GM23338 (cell line): Measurements from ENCODE around the gene USP37. TPM values are rescaled to one million over a fixed set of nuclear protein-coding genes. Genes with fewer than 3 reads are reported as not detected.

Source experiments
- ATAC-seq: fragments of 200-7000 bp; cut with Tn5 transposase; 3 replicates; pipeline ENCODE4 v1.9.1; 2020
- DNase-seq: peaks from one replicate; pipeline ENCODE4 v3.0.0-alpha.2; 2015; ENCODE audit warnings: low spot score
- H2AFZ ChIP-seq: fragments of 200-600 bp; sonication (generic); 2 replicates; pipeline ENCODE4 v1.8.0; 2016; ENCODE audit warnings: antibody characterized with exemption, mild to moderate bottlenecking, moderate library complexity
- H3F3A ChIP-seq: fragments of 200-600 bp; sonication (generic); replicated peaks from 2 replicates; pipeline ENCODE4 v1.8.0; 2017; ENCODE audit warnings: antibody characterized with exemption, mixed run types, low read depth
- H3K27ac ChIP-seq: fragments of 200-600 bp; sonication (generic); 2 replicates; pipeline ENCODE4 v1.6.1; 2016; ENCODE audit warnings: low read depth
- H3K27me3 ChIP-seq: fragments of 200-600 bp; sonication (generic); 2 replicates; pipeline ENCODE4 v1.8.0; 2016; ENCODE audit warnings: mild to moderate bottlenecking, mixed run types, moderate library complexity; ENCODE audit not compliant: insufficient read depth
- H3K36me3 ChIP-seq: fragments of 200-600 bp; sonication (generic); 2 replicates; pipeline ENCODE4 v1.8.0; 2016; ENCODE audit warnings: mild to moderate bottlenecking; ENCODE audit not compliant: insufficient read depth
- H3K4me1 ChIP-seq: fragments of 200-600 bp; sonication (generic); 2 replicates; pipeline ENCODE4 v1.8.0; 2016; ENCODE audit warnings: mild to moderate bottlenecking, moderate library complexity; ENCODE audit not compliant: insufficient read depth
- H3K4me2 ChIP-seq: fragments of 200-600 bp; sonication (generic); 2 replicates; pipeline ENCODE4 v1.7.1; 2017; ENCODE audit warnings: mixed run types
- H3K4me3 ChIP-seq: fragments of 200-600 bp; sonication (generic); 2 replicates; pipeline ENCODE4 v1.6.1; 2016; ENCODE audit warnings: mixed run types
- H3K79me2 ChIP-seq: fragments of 200-600 bp; sonication (generic); replicated peaks from 2 replicates; pipeline ENCODE4 v1.8.0; 2017; ENCODE audit warnings: mild to moderate bottlenecking; ENCODE audit not compliant: insufficient read depth
- H3K9me2 ChIP-seq: fragments of 200-600 bp; sonication (generic); 2 replicates; pipeline ENCODE4 v1.8.0; 2017; ENCODE audit not compliant: insufficient read depth
- H4K20me1 ChIP-seq: fragments of 200-600 bp; sonication (generic); replicated peaks from 2 replicates; pipeline ENCODE4 v1.8.0; 2017; ENCODE audit warnings: mild to moderate bottlenecking; ENCODE audit not compliant: insufficient read depth
- H3K27ac Mint-ChIP-seq: 2 replicates; pipeline ENCODE4 v1.8.0; 2020; ENCODE audit warnings: inconsistent platforms, mild to moderate bottlenecking, moderate library complexity, mixed read lengths
- H3K27me3 Mint-ChIP-seq: 3 replicates; pipeline ENCODE4 v1.8.0; 2022; ENCODE audit warnings: low read depth, mild to moderate bottlenecking, moderate library complexity, mixed read lengths, inconsistent platforms; ENCODE audit not compliant: insufficient read depth, poor library complexity
- H3K36me3 Mint-ChIP-seq: 3 replicates; pipeline ENCODE4 v1.8.0; 2021; ENCODE audit warnings: low read depth, mild to moderate bottlenecking, inconsistent platforms, moderate library complexity, mixed read lengths
- H3K4me1 Mint-ChIP-seq: 3 replicates; pipeline ENCODE4 v1.8.0; 2020; ENCODE audit warnings: mild to moderate bottlenecking, inconsistent platforms, mixed read lengths
- H3K4me3 Mint-ChIP-seq: 3 replicates; pipeline ENCODE4 v1.8.0; 2021; ENCODE audit warnings: moderate library complexity, mild to moderate bottlenecking, inconsistent platforms, mixed read lengths
- H3K9me3 Mint-ChIP-seq: 3 replicates; pipeline ENCODE4 v1.8.0; 2020; ENCODE audit warnings: moderate library complexity, mild to moderate bottlenecking, inconsistent platforms, mixed read lengths
- CREB1 ChIP-seq: fragments of 250-450 bp; sonication (Bioruptor Pico); IDR thresholded peaks from 2 replicates; pipeline ENCODE4 v1.5.0; 2020; ENCODE audit warnings: low read depth, mild to moderate bottlenecking, moderate library complexity
- EZH2 ChIP-seq: fragments of 200-600 bp; sonication (generic); IDR thresholded peaks from one replicate; pipeline ENCODE4 v1.8.0; 2017; ENCODE audit warnings: antibody characterized with exemption, mild to moderate bottlenecking, low read depth; ENCODE audit not compliant: unreplicated experiment
- EZH2phosphoT487 ChIP-seq: fragments of 200-600 bp; sonication (generic); IDR thresholded peaks from one replicate; pipeline ENCODE4 v1.8.1; 2018; ENCODE audit warnings: antibody characterized with exemption; ENCODE audit not compliant: unreplicated experiment
- NANOG ChIP-seq: IDR thresholded peaks from 2 replicates; pipeline ENCODE4 v1.6.1; 2016; ENCODE audit warnings: antibody characterized with exemption, borderline replicate concordance
- ZNF114 ChIP-seq: fragments of 250-450 bp; sonication (Bioruptor Pico); IDR thresholded peaks from 2 replicates; pipeline ENCODE4 v1.5.0; 2020; ENCODE audit warnings: mild to moderate bottlenecking, moderate library complexity
- ZNF331 ChIP-seq: fragments of 250-450 bp; sonication (Bioruptor Pico); IDR thresholded peaks from 2 replicates; pipeline ENCODE4 v1.5.0; 2020; ENCODE audit warnings: low read depth, mild to moderate bottlenecking, moderate library complexity
- polyA plus RNA-seq: library from polyadenylated mRNA; unstranded; fragments of >200 nt; fragmentation: Nextera tagmentation; extraction: Ambion mirVana; gene quantifications from 2 replicates; pipeline ENCODE4 v1.2.1, GENCODE V29; 2016
- total RNA-seq: library from RNA; depleted of rRNA; stranded (reverse); fragments of >200 nt; shearing (Covaris generic); gene quantifications from 2 replicates; pipeline ENCODE4 v1.2.3, GENCODE V29; 2014
- TF ChIP-seq, protein P1 (sequence below), 2 experiments: fragments of 200-600 bp in 1 of 2; sonication (generic) in 1 of 2; conservative IDR thresholded peaks; 2 replicates each; pipeline versions ENCODE4 v1.5.1 to v1.6.1; 2016 to 2017; ENCODE audit warnings: antibody characterized with exemption in 2 of 2, low read depth in 2 of 2, mild to moderate bottlenecking in 2 of 2, moderate library complexity in 1 of 2
- TF ChIP-seq, protein P2 (sequence below): IDR thresholded peaks from 2 replicates; pipeline ENCODE4 v1.6.1; 2016; ENCODE audit warnings: antibody characterized with exemption
- TF ChIP-seq, protein P3 (sequence below): fragments of 250-450 bp; sonication (Bioruptor Pico); IDR thresholded peaks from 2 replicates; pipeline ENCODE4 v1.5.0; 2020; ENCODE audit warnings: mild to moderate bottlenecking, moderate library complexity

Gene USP37
- total and polyA plus RNA-seq, 2 experiments from 2014 or later = 8.2 to 21.0 TPM

DNA sequence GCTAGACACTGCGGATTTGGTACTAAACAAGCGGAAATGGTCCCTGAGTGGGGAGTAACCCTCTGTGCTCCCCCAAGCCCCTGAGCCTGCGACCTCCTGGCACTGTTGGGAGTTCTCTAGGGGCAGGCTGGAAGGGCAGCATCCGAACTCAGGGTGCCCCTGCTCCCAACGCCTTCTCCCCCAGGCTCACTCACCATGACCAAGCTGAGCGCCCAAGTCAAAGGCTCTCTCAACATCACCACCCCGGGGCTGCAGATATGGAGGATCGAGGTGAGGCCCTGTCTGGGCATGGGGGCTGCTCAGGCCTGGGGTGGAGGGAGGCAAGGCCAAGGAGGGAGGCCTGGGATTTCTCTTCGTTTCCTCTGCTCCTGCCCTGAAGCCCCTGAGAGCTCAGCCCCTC is 144.6 kb downstream of the USP37 start:
- no peak overlapping the region for H3K4me2 ChIP-seq
- no peaks in the 10 kb centered on the region for H3K27me3 ChIP-seq
- peaks cover 4% of the 10 kb centered on the region for H3K27me3 Mint-ChIP-seq
- H3K27ac ChIP-seq = no peak overlapping the region
- H2AFZ ChIP-seq = no peak overlapping the region
- ATAC-seq (no peak), DNase-seq (no peak)
- no peaks in the 10 kb centered on the region for H3K36me3 ChIP-seq
- H3F3A ChIP-seq = no peaks in the 10 kb centered on the region
- H3K9me3 Mint-ChIP-seq = no peaks in the 10 kb centered on the region
- H3K36me3 Mint-ChIP-seq = no peaks in the 10 kb centered on the region
- no peak overlapping the region for H3K4me3 ChIP-seq
- no peaks in the 10 kb centered on the region for H4K20me1 ChIP-seq
- peaks cover 8% of the 10 kb centered on the region; the same call in 1 of the 2 replicates for H3K4me1 ChIP-seq
- no peaks in the 10 kb centered on the region for H3K79me2 ChIP-seq
- peak overlapping the region; percentile 68; the same call in 1 of the 2 replicates for H3K27ac Mint-ChIP-seq
- H3K4me1 Mint-ChIP-seq = peaks cover 6% of the 10 kb centered on the region; the same call in 2 of the 3 replicates
- TF ChIP-seq, protein P1, sequence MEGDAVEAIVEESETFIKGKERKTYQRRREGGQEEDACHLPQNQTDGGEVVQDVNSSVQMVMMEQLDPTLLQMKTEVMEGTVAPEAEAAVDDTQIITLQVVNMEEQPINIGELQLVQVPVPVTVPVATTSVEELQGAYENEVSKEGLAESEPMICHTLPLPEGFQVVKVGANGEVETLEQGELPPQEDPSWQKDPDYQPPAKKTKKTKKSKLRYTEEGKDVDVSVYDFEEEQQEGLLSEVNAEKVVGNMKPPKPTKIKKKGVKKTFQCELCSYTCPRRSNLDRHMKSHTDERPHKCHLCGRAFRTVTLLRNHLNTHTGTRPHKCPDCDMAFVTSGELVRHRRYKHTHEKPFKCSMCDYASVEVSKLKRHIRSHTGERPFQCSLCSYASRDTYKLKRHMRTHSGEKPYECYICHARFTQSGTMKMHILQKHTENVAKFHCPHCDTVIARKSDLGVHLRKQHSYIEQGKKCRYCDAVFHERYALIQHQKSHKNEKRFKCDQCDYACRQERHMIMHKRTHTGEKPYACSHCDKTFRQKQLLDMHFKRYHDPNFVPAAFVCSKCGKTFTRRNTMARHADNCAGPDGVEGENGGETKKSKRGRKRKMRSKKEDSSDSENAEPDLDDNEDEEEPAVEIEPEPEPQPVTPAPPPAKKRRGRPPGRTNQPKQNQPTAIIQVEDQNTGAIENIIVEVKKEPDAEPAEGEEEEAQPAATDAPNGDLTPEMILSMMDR (conservative IDR thresholded peaks at IDR 0.05; ENCODE audit: low read depth in 2 of 2) = no peak
- no peak for TF ChIP-seq EZH2
- TF ChIP-seq, protein P2, sequence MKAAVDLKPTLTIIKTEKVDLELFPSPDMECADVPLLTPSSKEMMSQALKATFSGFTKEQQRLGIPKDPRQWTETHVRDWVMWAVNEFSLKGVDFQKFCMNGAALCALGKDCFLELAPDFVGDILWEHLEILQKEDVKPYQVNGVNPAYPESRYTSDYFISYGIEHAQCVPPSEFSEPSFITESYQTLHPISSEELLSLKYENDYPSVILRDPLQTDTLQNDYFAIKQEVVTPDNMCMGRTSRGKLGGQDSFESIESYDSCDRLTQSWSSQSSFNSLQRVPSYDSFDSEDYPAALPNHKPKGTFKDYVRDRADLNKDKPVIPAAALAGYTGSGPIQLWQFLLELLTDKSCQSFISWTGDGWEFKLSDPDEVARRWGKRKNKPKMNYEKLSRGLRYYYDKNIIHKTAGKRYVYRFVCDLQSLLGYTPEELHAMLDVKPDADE = no peak
- no peak for TF ChIP-seq ZNF331
- H3K4me3 Mint-ChIP-seq = no peak overlapping the region
- no peaks in the 10 kb centered on the region for H3K9me2 ChIP-seq

DNA sequence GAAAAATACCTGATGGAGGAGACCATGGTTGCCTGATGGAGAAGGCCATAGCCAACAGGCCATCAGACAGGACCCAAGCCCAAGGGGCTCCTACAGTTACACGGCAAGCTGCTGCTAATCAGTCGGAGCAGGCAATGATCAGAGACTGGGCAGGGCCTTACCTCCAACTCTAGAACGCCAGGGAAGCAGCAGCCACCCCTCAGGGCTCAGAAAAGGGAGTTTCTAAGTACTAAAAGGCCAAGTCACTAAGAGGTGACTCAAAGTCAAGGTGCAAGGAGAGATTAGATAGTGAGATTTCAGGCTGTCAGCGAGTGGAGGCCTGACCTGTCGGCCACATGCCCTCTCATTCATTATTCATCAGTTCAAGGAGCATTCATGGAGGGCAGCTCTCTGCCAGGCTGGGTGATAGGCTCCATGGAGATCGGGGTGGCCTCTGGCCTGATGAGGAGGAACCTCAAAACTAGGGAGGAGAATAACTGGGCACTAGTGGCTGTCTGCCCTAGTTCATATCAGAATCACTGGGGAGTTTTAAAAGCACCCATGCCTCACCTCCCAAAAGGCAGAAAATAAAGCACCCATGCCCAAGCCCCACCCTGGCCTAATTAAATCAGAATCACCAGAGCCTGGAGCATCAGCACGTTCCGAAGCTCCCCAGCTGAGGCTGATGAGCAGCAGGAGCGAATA is 145.6 kb downstream of the USP37 start:
- Histone ChIP-seq H2AFZ (no peak overlapping the region), H3K79me2 (no peaks in the 10 kb centered on the region), H3K4me3 (no peak overlapping the region), H3K4me1 (peaks cover 10% of the 10 kb centered on the region; the same call in 1 of the 2 replicates), H3K27ac (no peak overlapping the region), H3F3A (no peaks in the 10 kb centered on the region), H3K4me2 (no peak overlapping the region), H3K9me2 (no peaks in the 10 kb centered on the region), H3K36me3 (no peaks in the 10 kb centered on the region), H4K20me1 (no peaks in the 10 kb centered on the region), H3K27me3 (no peaks in the 10 kb centered on the region)
- no peak overlapping the region for H3K4me3 Mint-ChIP-seq
- H3K4me1 Mint-ChIP-seq = peaks cover 6% of the 10 kb centered on the region; the same call in 2 of the 3 replicates
- no peak overlapping the region for H3K27ac Mint-ChIP-seq
- DNase-seq (no peak), ATAC-seq (no peak)
- H3K36me3 Mint-ChIP-seq = no peaks in the 10 kb centered on the region
- H3K9me3 Mint-ChIP-seq = no peaks in the 10 kb centered on the region
- H3K27me3 Mint-ChIP-seq = peaks cover 8% of the 10 kb centered on the region
- TF ChIP-seq, protein P3, sequence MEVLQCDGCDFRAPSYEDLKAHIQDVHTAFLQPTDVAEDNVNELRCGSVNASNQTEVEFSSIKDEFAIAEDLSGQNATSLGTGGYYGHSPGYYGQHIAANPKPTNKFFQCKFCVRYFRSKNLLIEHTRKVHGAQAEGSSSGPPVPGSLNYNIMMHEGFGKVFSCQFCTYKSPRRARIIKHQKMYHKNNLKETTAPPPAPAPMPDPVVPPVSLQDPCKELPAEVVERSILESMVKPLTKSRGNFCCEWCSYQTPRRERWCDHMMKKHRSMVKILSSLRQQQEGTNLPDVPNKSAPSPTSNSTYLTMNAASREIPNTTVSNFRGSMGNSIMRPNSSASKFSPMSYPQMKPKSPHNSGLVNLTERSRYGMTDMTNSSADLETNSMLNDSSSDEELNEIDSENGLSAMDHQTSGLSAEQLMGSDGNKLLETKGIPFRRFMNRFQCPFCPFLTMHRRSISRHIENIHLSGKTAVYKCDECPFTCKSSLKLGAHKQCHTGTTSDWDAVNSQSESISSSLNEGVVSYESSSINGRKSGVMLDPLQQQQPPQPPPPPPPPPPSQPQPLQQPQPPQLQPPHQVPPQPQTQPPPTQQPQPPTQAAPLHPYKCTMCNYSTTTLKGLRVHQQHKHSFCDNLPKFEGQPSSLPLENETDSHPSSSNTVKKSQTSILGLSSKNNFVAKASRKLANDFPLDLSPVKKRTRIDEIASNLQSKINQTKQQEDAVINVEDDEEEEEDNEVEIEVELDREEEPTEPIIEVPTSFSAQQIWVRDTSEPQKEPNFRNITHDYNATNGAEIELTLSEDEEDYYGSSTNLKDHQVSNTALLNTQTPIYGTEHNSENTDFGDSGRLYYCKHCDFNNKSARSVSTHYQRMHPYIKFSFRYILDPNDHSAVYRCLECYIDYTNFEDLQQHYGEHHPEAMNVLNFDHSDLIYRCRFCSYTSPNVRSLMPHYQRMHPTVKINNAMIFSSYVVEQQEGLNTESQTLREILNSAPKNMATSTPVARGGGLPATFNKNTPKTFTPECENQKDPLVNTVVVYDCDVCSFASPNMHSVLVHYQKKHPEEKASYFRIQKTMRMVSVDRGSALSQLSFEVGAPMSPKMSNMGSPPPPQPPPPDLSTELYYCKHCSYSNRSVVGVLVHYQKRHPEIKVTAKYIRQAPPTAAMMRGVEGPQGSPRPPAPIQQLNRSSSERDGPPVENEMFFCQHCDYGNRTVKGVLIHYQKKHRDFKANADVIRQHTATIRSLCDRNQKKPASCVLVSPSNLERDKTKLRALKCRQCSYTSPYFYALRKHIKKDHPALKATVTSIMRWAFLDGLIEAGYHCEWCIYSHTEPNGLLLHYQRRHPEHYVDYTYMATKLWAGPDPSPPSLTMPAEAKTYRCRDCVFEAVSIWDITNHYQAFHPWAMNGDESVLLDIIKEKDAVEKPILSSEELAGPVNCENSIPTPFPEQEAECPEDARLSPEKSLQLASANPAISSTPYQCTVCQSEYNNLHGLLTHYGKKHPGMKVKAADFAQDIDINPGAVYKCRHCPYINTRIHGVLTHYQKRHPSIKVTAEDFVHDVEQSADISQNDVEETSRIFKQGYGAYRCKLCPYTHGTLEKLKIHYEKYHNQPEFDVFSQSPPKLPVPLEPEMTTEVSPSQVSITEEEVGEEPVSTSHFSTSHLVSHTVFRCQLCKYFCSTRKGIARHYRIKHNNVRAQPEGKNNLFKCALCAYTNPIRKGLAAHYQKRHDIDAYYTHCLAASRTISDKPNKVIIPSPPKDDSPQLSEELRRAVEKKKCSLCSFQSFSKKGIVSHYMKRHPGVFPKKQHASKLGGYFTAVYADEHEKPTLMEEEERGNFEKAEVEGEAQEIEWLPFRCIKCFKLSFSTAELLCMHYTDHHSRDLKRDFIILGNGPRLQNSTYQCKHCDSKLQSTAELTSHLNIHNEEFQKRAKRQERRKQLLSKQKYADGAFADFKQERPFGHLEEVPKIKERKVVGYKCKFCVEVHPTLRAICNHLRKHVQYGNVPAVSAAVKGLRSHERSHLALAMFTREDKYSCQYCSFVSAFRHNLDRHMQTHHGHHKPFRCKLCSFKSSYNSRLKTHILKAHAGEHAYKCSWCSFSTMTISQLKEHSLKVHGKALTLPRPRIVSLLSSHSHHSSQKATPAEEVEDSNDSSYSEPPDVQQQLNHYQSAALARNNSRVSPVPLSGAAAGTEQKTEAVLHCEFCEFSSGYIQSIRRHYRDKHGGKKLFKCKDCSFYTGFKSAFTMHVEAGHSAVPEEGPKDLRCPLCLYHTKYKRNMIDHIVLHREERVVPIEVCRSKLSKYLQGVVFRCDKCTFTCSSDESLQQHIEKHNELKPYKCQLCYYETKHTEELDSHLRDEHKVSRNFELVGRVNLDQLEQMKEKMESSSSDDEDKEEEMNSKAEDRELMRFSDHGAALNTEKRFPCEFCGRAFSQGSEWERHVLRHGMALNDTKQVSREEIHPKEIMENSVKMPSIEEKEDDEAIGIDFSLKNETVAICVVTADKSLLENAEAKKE = no peak
- TF ChIP-seq ZNF114 (CRISPR knock-in tag) = no peak
- TF ChIP-seq, protein P1 (conservative IDR thresholded peaks at IDR 0.05; ENCODE audit: low read depth in 2 of 2) = no peak
- TF ChIP-seq CREB1 (CRISPR knock-in tag) = no peak
- no peak for TF ChIP-seq EZH2phosphoT487
- TF ChIP-seq NANOG = no peak
